GM12891 (cell line): ENCODE results near the gene AGER.

Experiments used
- POLR2A ChIP-seq: IDR thresholded peaks from 2 replicates; pipeline ENCODE4 v1.6.1; 2011; ENCODE audit warnings: low read depth, low read length, control low read depth
- POLR2AphosphoS5 ChIP-seq: IDR thresholded peaks from 2 replicates; pipeline ENCODE4 v1.6.1; 2011; ENCODE audit warnings: low read depth, low read length, control low read depth

GRCh38 chr6:32166411-32167061 lies 17.5 kb downstream of the AGER start:
- TF ChIP-seq POLR2A, result no peak
- TF ChIP-seq POLR2AphosphoS5, result no peak
